ENCODE results near the gene CDKN1A.
"Not testable (repeated sequence)": the region's sequence is repeated elsewhere in the genome, so short reads cannot be mapped to it uniquely, and the experiment has no call there.

The CDKN1A gene

DNA sequence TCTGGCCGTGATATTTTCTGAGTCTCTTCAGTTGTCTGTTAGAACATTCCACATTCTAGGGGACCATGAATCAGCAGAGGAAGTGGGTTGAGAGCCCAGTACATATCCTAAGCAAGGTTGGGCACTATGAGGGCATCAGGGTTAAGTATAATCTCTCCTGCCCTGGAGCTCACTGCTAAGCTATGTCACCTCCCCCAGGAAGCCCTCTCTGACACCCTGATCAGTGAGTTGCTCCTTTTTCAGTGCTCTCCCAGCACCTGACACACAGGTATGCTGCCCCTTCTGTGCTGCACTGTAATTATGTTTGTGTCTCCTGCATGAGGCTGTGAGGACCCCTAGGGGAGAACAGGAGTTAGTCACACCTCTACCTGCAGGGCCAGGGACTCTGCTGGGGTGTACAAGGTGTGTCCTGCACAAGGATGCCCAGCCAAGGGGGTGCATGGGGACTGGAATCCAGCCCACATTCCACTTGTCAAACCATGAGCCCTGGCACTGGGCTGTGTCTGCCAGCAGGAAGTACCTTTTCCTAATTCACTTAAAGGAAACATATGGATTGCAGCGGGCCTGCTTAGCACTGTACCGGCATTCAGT, 23.0 kb downstream of the CDKN1A start:
- peak; percentile 66 for DNase-seq (ENCODE audit: low read depth)
- TF ChIP-seq POLR2A (IDR thresholded peaks at IDR 0.05; ENCODE audit: extremely low read depth, insufficient read length) (no peak), MYC (IDR thresholded peaks at IDR 0.05; ENCODE audit: low read depth, low read length) (no peak)
- TF ChIP-seq, protein P1, sequence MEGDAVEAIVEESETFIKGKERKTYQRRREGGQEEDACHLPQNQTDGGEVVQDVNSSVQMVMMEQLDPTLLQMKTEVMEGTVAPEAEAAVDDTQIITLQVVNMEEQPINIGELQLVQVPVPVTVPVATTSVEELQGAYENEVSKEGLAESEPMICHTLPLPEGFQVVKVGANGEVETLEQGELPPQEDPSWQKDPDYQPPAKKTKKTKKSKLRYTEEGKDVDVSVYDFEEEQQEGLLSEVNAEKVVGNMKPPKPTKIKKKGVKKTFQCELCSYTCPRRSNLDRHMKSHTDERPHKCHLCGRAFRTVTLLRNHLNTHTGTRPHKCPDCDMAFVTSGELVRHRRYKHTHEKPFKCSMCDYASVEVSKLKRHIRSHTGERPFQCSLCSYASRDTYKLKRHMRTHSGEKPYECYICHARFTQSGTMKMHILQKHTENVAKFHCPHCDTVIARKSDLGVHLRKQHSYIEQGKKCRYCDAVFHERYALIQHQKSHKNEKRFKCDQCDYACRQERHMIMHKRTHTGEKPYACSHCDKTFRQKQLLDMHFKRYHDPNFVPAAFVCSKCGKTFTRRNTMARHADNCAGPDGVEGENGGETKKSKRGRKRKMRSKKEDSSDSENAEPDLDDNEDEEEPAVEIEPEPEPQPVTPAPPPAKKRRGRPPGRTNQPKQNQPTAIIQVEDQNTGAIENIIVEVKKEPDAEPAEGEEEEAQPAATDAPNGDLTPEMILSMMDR (IDR thresholded peaks at IDR 0.05; ENCODE audit: low read depth, low read length), result no peak
- TF ChIP-seq, protein P2, sequence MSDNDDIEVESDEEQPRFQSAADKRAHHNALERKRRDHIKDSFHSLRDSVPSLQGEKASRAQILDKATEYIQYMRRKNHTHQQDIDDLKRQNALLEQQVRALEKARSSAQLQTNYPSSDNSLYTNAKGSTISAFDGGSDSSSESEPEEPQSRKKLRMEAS (IDR thresholded peaks at IDR 0.05; ENCODE audit: low read depth, low read length), result no peak
- peak overlapping the region; percentile 97 for H3K4me3 ChIP-seq (ENCODE audit: low read depth, low read length)

DNA sequence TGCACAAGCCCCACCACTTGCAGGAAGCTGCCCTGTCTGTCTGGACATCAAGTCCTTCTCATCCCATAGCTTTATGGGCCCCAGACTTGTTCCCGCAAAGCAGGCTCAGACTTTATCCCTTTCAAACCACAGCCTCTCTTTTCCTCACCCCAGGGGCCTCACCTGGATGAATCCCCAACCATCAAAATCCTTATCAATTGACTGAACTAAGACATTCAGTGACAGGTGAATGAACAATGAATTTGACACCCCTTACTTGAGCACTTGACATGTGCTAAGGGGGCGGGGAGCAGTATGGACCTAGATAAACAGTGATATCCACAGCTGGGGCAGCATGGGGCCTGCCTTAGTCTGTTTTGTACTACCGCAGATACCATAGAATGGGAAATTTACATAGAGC, 24.1 kb downstream of the CDKN1A start:
- DNase-seq (ENCODE audit: low read depth), result no peak
- H3K4me3 ChIP-seq (ENCODE audit: low read depth, low read length), result no peak overlapping the region
- TF ChIP-seq, protein P2 (IDR thresholded peaks at IDR 0.05; ENCODE audit: low read depth, low read length), result no peak
- no peak for TF ChIP-seq MYC (IDR thresholded peaks at IDR 0.05; ENCODE audit: low read depth, low read length)
- no peak for TF ChIP-seq POLR2A (IDR thresholded peaks at IDR 0.05; ENCODE audit: extremely low read depth, insufficient read length)
- TF ChIP-seq, protein P1 (IDR thresholded peaks at IDR 0.05; ENCODE audit: low read depth, low read length), result no peak

DNA sequence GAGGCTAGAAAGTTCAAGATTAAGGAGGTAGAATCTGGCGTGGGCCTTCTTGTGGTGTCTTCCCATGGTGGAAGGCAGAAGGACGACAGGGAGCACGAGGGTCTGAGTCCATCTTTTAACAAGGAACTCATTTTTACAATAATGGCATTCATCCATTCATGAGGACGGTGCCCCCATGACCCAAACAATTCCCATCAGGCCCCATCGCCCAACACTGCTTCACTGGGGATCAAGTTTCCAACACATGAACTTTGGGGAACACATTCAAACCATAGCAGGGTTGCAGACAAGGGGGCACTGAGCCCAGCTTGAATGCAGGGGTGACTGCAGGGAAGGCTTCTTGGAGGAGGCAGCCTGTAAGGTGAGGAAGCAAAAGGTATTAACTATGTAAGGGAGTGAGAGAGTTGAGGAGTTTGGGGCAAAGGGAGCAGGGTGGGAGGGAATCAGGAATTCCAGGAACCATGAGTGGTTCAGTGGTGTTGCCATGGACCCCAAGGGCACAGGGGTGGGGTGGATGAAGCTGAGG, 24.6 kb downstream of the CDKN1A start:
- no peak for DNase-seq (ENCODE audit: low read depth)
- H3K4me3 ChIP-seq (ENCODE audit: low read depth, low read length), result no peak overlapping the region
- TF ChIP-seq, protein P1 (IDR thresholded peaks at IDR 0.05; ENCODE audit: low read depth, low read length), result no peak
- TF ChIP-seq MYC (IDR thresholded peaks at IDR 0.05; ENCODE audit: low read depth, low read length), result no peak
- TF ChIP-seq, protein P2 (IDR thresholded peaks at IDR 0.05; ENCODE audit: low read depth, low read length), result no peak
- no peak for TF ChIP-seq POLR2A (IDR thresholded peaks at IDR 0.05; ENCODE audit: extremely low read depth, insufficient read length)

DNA sequence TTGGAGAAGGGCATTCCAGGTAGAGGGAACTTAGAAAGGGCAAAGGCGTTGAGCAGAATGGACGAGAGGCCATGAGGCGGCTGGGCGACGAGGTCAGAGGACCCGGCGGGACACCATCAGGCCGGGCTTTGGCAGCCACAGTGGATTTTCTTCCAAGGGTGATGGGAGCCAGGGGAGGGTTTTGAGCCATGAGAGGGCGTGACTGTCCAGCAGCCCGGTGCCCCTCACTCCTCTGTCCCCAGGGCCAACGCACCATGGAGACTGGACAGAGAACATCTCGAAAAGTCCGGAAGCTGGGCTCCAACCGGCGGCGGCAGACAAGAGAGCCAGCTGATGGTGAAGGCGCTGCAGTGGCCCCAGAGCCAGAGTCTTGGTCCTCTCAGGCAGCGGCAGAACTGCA, 25.5 kb downstream of the CDKN1A start:
- TF ChIP-seq MYC (IDR thresholded peaks at IDR 0.05; ENCODE audit: low read depth, low read length), result no peak
- TF ChIP-seq POLR2A (IDR thresholded peaks at IDR 0.05; ENCODE audit: extremely low read depth, insufficient read length), result no peak
- TF ChIP-seq, protein P1 (IDR thresholded peaks at IDR 0.05; ENCODE audit: low read depth, low read length), result no peak
- TF ChIP-seq, protein P2 (IDR thresholded peaks at IDR 0.05; ENCODE audit: low read depth, low read length), result no peak
- DNase-seq (ENCODE audit: low read depth), result no peak
- no peak overlapping the region for H3K4me3 ChIP-seq (ENCODE audit: low read depth, low read length)

DNA sequence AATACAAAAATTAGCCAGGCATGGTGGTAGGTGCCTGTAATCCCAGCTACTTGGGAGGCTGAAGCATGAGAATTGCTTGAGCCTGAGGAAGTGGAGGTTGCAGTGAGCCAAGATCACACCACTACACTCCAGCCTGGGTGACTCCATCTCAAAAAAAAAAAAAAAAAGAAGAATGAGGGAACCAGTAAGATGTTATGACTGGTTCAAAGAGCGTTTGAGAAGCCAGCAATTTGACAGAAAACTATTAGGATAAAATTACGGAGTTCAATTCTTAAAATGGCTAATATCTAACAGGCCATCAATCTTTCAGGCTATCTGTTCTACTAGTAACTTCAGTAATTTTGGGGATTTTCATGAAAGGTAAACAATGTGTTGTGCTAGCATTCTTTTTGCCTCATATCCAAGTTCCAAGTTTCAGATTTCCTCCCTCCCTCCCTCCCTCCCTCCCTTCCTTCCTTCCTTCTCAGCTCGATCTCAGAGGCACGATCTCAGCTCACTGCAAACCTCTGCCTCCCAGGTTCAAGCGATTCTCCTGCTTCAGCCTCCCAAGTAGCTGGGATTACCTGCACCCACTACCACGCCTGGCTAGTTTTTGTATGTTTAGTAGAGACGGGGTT, 26.6 kb downstream of the CDKN1A start:
- not testable (repeated sequence) for H3K4me3 ChIP-seq (ENCODE audit: low read depth, low read length); DNase-seq (ENCODE audit: low read depth)

DNA sequence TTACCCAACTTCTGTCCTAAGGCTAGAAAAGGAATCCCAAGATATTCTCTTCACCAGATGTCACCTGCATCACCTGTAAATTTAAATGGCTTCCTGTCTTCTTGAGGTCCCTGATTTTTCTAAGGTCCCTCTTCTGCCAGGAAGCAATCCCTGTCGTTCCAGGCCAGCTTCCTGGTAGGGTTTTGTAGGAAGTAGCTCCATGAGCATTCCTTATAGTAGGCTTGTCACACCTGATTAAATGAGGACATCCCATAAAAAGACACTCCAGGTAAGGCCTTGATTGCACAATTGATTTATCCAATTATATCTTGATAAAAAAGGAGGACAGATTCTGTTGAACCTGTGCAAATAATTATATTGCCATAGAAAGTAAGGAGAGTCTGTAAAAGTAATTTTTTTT, 27.8 kb downstream of the CDKN1A start:
- no peak for DNase-seq (ENCODE audit: low read depth)
- no peak overlapping the region for H3K4me3 ChIP-seq (ENCODE audit: low read depth, low read length)
- TF ChIP-seq POLR2A (IDR thresholded peaks at IDR 0.05; ENCODE audit: extremely low read depth, insufficient read length) (no peak), MYC (IDR thresholded peaks at IDR 0.05; ENCODE audit: low read depth, low read length) (no peak)
- TF ChIP-seq, protein P2 (IDR thresholded peaks at IDR 0.05; ENCODE audit: low read depth, low read length), result no peak
- TF ChIP-seq, protein P1 (IDR thresholded peaks at IDR 0.05; ENCODE audit: low read depth, low read length), result no peak
